GM19099 (cell line): ENCODE data around the gene SLC38A10.

Source experiments
- POLR2A ChIP-seq: IDR thresholded peaks from 3 replicates; pipeline ENCODE4 v1.6.1; 2011; ENCODE audit warnings: low read depth; ENCODE audit not compliant: insufficient read length; ENCODE audit errors: extremely low read depth

Gene SLC38A10

DNA sequence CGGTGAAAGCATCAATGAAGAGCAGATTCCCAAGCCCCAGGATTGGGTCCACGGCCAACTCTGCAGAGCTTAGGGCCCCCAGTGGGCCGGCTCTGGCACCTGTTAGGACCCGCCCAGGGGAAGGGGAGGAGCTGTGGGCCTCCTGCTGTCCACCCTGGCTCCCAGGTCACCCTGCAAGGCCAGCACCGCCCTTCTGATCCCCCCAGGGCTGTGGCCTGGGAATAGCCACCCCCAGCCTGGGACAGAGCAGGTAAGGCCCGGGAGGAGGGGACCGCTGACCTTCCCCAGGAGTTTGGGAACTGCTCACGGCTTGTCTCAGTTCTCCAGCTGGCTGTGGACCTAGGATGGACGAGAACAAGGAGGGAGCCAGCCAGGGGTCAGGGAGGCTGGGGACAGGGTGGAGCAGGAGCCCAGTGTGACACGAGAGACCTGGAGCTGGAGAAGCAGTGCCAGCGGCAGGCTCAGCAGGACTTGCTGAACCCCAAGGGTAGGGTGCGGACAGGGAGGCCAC lies 39.3 kb upstream of the SLC38A10 start:
- TF ChIP-seq POLR2A, result no peak

DNA sequence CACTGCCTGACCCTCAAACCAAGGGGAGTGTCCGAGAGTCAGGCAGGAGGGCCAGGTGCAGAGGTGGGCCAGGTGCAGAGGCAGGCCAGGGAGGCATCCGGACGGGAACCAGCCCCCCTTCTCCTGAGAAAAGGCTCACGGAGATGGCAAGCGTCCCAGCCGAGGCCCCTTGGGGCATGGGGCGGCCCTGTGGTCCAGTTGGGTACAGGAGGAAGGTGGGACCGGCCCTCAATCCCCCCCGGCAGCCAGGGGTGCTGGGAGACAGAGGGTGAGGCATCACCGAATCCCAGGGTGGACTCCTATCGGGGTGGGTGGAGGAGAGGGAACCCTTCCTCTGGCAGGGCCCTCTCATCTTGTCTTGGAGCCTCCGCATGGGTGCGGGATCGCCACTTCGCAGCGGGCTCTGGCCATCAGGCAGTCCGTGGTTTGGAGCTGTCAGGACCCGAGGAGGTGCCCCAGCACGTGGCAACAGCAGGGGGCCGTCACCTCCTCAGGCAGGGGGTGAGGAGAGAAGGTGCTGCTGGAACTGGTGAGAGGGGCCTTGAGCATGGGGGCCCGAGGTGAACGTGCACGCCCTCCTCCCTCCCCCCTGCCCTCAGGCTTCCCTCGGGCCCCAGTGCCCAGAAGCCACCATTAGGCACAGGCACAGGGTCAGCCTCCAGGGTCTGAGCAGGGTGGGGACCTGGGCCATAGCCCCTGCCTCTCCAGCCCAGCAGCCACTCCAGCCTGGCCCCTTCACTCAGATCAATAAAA lies 38.7 kb upstream of the SLC38A10 start:
- TF ChIP-seq POLR2A, result no peak

DNA sequence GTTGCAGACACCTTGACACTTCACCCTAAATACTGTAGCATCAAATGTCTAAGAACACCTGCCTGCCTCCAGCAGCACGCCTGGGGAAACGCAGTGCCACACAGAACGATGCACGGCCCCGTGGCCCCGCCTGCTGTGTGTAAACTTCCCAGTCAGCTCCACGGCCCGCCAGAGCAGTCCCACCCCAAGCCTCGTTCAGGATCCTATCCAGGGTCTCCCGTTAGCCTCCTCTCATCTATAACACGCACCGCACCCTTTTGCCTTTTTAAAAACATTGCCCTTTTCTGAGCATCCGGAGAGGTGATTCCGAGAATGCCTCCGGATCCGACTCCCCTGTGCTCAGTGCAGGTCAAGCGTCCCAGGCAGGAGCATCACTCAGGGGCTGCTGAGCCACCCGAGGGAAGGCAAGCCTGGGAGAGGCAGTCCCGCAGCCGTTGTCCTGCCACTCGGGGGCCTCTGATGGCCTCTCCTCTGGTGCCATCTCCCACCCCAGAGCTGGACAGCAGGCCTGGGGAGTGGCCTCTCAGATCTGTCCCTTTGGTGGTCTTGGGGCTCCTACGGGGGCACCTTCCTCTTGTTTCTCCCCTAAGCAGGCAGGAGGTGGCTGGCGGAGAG lies 37.9 kb upstream of the SLC38A10 start:
- TF ChIP-seq POLR2A, result no peak

DNA sequence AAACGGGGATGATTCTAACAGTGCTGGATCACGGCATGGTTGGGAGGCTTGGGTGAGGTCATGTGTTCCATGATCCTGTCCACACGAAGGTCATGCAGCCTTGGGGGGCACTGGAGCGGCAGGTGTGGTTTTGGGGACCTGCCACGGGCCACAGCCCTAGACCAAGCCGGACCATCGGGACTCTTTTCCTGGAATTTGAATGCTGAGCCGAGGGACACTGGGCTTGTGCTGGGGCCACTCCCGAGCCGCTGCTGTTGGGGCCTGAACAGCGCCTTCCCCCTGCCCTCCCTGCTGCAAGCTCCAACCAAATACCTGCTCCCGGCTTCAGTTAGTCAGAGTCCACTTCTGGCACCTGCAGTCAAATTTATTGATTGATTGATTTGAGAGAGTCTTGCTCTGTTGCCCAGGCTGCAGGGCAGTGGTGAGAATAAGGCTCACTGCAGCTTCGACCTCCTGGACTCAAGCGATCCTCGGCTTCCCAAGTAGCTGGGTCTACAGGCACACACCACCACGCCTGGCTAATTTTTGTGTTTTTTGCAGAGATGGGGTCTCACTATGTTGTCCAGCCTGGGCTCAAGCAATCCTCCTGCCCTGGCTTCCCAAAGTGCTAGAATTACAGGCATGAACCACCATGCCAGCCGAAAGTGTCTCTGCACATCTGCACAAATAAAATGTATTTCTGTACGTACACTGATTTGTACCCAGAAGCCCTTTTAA lies 37.2 kb upstream of the SLC38A10 start:
- TF ChIP-seq POLR2A, result no peak

DNA sequence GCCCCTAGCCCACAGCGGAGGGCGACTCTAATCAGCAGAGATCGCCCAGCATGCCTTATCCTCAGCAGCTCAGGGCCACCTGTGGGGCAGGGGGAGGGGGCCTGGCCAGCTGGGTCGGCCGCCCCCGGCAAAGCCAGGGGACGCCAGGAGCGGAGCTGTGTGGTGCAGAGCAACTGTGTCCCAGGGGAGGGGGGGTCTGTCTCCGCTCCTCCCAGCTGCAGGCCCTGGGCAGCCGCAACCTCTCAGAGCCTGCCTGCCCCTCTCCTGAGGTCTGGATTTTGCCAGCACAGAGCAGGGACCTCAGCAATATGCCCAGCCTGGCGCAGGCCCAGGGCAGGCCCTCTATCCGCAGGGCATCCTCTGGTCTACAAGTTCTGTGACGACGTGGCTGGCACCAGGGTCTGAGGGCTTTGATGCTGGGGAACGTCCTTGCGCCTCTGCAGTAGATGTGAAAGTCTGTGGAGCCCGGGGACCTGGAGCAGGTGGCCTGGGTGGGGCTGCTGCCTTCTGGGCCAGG lies 36.5 kb upstream of the SLC38A10 start:
- no peak for TF ChIP-seq POLR2A

DNA sequence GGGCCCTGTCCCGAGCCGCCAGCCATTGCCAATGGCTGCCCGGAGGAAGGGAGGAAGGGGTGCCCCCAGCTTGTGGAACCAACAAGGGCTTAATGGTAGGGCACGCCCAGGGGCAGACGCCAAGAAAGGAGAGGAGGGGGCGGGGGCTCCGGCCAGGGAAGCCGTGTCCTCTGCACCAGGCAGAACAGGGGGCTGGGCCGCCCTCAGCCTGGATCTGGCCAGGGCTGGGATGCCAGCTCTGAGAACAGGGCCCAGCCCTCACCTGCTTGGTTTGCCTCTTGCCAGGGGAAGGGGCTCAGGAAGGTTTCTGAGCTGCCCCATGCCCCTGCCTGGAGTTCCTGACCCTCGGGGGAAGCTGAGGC lies 35.8 kb upstream of the SLC38A10 start:
- TF ChIP-seq POLR2A, result no peak

DNA sequence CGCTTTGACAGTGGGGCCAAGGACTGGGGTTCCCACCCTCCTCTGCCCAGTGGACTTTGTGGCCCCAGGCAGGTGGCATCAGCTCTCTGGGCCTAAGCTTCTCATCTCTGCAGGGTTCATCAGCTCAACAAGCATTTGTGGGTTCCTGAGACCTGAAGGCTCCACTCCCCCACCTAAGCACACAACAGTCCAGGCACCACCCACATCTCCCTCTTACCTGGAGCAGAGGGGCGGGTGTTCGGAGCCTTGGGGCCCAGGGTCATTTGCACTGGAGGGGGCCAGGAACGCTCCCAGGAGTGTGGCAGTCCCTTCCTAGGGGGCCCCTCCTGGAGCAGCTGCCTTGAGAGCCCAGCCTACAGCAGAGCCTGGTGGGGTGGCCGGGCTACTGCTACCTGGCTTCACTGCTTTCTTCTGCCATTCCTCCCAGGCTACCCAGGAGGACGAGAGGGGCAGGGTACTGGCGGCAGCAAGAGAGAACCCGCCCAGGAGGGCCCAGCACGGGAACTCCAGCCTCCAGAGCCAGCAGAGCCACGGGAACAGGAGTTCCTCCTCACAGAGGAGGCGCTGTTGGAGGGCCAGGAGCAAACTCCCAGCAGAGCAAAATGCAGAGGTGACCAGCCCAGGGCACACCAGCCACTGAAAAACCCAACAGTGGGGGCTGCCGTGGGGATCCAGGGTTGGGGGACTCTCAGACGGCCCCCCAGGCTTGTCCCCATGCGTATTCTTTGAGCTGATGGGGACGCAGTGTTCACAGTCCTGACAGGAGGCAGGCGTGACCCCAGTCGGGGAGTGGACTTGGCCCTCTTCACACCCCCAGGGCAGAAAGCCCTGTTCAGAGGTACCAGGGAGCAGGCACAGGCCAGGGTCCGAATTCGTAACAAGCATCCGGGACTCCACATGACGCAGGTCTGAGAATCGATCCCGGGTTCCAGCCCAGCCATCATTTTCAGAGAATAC lies 35.1 kb upstream of the SLC38A10 start:
- TF ChIP-seq POLR2A, result no peak

DNA sequence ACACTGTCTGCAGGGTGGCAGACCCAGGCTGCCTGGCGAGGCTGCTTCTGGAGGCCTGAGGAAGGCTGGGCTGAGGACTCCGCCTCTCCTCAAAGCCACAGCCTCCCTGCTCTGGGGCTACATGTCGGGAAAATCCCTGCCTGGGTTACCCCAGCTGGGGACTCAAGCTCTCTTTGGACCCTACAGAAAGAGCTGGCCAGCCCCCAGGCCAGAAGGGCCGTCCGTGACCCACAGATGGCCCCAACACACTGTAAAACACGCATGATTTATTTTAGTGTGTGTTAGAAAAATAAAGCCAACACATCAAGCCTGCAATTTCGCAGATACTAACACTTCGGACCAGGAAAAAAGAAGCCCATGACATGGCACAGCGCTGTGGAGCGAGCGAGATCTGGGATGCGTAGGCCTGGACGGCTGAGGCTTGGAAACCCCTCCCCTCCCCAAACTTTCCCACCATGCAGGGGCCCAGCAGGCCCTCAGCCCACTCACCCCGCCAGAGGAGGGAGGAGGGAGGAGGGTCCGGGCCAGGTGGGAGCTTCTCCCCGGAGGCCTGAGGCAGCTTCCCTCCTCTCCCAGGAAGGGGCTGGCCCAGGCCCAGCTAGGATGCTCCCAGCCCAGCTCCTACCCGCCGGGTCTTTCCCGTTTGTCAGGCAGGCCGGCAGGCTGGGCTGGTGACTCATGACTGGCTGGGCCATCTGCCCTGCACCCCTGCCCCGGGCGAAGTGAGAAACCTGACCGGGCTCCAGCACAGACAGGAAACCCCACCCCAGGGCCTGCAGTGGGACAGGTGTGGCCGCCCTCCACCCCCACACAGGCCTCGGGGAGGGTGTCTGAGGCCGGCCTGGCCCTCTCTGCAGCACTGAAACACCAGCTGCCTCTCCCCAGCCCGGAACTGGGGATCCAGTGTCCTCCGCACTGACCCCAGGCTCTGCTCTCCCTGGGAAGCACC lies 34.1 kb upstream of the SLC38A10 start:
- no peak for TF ChIP-seq POLR2A

DNA sequence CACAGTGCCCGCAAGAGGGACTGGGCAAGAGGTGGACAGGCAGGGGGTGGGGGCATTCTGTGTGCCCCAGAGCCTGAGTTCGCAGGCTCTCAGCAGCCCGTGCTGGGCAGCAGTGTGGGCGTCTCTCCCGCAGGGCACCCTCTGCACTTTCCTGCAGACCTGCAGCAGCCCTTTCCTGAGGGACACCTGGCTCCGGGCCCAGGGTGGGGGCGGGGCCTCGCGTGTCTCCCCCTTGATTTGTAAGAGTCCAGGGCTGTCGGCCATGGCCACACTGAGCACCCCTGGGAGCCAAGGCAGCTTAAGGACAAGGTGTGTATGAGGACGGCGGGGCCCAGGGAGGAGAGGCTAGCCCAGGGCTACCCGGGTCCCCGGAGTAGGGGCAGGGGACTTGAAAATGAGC lies 33.4 kb upstream of the SLC38A10 start:
- TF ChIP-seq POLR2A, result no peak

DNA sequence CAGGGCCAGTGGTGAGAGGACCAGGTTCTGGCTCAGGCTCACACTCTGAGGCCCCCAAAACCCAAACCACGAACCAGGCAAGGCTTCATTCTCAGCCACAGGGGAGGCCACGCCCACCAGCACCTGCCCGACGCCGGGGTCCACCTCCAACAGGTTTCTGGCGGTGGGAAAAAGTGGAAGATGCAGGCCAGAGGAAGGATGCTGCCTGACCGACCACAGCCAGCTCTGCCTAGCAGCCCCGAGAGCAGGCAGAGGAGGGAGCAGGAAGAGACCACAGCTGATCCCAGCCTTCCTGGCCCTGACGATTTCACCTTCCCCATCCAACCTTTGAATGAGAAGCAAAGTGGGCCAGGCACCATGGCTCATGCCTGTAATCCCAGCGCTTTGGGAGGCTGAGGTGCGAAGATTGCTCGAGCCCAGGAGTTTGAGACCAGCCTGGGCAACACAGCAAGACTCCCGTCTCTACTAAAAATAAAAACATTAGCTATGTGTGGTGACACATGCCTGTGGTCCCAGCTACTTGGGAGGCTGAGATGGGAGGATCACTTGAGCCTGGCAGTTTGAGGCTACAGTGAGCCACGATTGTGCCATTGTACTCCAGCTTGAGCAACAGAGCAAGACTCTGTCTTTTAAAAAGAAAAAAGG lies 30.7 kb upstream of the SLC38A10 start:
- no peak for TF ChIP-seq POLR2A

DNA sequence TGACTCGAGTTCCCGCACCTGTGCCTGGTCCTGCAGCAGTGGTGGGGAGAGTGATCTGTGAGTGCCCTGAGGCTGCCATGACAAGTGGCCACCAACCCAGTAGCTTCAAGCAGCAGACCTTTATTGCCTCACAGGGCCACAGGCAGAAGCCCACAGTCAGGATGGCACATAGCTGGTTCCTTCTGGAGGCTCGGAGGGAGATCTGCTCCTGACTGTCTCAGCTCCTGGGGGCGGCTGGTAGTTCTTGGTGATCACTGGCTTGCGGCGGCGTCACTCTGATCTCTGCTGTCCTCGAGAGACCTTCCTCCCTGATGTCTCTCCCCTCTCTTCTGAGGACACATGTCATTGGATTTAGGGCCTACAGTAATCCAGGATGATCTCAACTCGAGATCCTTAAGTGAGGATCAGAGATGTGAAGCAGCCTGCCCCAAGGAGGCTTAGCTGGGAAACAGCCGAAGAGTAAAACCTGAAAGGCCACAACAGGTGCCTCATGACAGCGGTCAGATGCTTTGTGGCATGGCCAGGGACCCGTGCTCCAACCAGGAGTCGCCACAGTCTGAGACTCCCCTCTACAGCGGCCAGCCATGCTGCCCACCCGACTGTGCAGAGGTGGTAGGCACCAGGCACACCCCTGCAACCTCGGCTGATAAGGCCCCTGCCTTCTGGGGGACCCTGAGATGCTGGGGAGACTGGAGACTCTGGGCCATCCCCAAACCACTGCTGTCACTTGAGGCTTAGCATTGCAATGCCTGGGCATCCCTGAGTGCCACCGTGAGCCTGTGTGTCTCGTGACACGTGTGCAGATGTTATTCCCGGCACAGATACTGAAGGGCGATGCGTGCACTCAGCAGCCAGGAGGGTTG lies 30.0 kb upstream of the SLC38A10 start:
- TF ChIP-seq POLR2A, result no peak

DNA sequence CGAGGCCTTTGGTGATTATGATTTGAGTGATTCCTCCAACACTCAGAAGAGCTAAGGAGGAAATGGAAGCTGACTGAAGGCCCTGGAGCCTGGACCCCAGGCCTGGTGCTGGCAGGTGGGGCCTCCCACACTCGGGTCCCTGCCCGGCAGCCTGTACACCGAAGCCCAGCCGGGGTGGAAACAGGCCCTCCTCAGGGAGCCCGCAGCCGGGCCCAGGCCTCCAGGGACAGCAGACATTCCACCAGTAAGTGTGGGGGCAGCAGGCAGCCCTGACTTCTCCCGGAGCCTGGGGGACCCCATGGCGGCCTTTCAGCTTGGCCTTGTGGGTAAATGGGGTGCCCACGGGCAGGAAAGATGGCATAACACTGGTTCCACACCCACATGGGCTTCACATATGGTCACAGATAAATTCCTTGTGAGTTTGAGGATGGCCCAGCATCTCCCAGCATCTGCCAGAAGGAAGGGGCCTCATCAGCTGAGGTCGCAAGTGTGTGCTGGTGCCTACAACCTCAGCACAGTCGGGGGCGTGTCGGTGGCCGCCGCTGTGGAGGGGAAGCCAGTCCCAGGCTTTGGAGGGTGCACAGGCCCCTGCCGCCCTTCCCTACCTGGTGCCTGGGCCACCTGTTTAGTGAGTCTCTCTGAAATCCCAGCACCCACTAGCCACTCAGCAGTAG lies 29.2 kb upstream of the SLC38A10 start:
- no peak for TF ChIP-seq POLR2A

DNA sequence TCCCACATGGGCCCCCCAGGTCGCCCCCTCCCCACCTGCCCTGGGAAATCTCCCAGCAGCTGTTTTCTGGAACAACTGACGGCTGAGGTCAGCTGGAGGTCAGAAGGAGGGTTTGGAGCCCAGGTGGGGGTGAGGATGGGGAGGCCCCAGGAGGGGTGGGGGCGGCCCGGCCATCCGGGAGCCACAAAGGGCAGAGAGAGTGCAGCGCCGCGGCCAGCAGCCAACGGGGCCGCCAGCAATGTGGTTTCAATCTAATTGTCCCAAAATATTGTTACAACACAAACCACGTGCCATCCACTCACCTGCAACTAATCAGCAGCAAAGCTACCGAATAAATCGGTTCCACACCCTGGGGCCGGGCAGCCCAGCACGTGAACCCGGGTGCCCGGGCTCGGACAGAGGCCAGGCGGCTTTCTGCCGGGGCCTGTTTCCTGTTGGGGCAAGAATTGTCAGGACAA lies 28.3 kb upstream of the SLC38A10 start:
- no peak for TF ChIP-seq POLR2A
